ENCODE measurements around the gene TIGAR. TPM values are rescaled to one million over a fixed set of nuclear protein-coding genes. Genes with fewer than 3 reads are reported as not detected.

Gene TIGAR
- polyA plus RNA-seq, 1 donor from 2014 or later: 10.0 TPM

GRCh38 chr12:4388662-4389061 is 67.6 kb downstream of the TIGAR start:
- H3K4me3 ChIP-seq (ENCODE audit: low read length): no peak overlapping the region
- no peaks in the 10 kb centered on the region for H3F3A ChIP-seq (ENCODE audit: insufficient read depth, low read length, poor library complexity, severe bottlenecking)
- H3K27me3 ChIP-seq (ENCODE audit: insufficient read depth, low read depth, low read length): no peaks in the 10 kb centered on the region
- TF ChIP-seq RAD21 (conservative IDR thresholded peaks at IDR 0.05): no peak
- no peak for TF ChIP-seq REST (IDR thresholded peaks at IDR 0.05; ENCODE audit: borderline replicate concordance)
- no peak for TF ChIP-seq SMC3 (conservative IDR thresholded peaks at IDR 0.05; ENCODE audit: poor library complexity)
- TF ChIP-seq CTCF (IDR thresholded peaks at IDR 0.05; ENCODE audit: poor library complexity, severe bottlenecking): no peak
- TF ChIP-seq POLR2AphosphoS5 (IDR thresholded peaks at IDR 0.05): no peak
- TF ChIP-seq MXI1 (conservative IDR thresholded peaks at IDR 0.05; ENCODE audit: poor library complexity, severe bottlenecking): no peak
- no peak for TF ChIP-seq TAF1 (IDR thresholded peaks at IDR 0.05; ENCODE audit: low read depth)
- TF ChIP-seq EP300 (conservative IDR thresholded peaks at IDR 0.05; ENCODE audit: poor library complexity, severe bottlenecking): no peak
- TF ChIP-seq EZH2 (IDR thresholded peaks at IDR 0.05; ENCODE audit: borderline replicate concordance, insufficient read depth, low read length, poor library complexity, severe bottlenecking): no peak
- no peaks in the 10 kb centered on the region for H3K79me2 ChIP-seq (replicated peaks; ENCODE audit: insufficient read depth, low read length)
- no peaks in the 10 kb centered on the region for H4K20me1 ChIP-seq (ENCODE audit: insufficient read depth)
- H3K36me3 ChIP-seq (ENCODE audit: insufficient read depth, low read length): no peaks in the 10 kb centered on the region
- no peaks in the 10 kb centered on the region for H3K9me2 ChIP-seq (ENCODE audit: insufficient read depth, low read length)
- no peaks in the 10 kb centered on the region for H3K9me3 ChIP-seq (ENCODE audit: low read length)
- no peak overlapping the region for H3K27ac ChIP-seq (ENCODE audit: low read length)
- H2AFZ ChIP-seq (ENCODE audit: low read depth, low read length): no peak overlapping the region
- no peak overlapping the region for H3K4me2 ChIP-seq (ENCODE audit: low read length)
- H3K9ac ChIP-seq (ENCODE audit: low read length): no peak overlapping the region

GRCh38 chr12:4392223-4392742 is 71.3 kb downstream of the TIGAR start:
- H3K36me3 ChIP-seq (ENCODE audit: insufficient read depth, low read length): no peaks in the 10 kb centered on the region
- H4K20me1 ChIP-seq (ENCODE audit: insufficient read depth): no peaks in the 10 kb centered on the region
- H3K27me3 ChIP-seq (ENCODE audit: insufficient read depth, low read depth, low read length): no peaks in the 10 kb centered on the region
- H3K9ac ChIP-seq (ENCODE audit: low read length): no peak overlapping the region
- H3K4me2 ChIP-seq (ENCODE audit: low read length): no peak overlapping the region
- no peaks in the 10 kb centered on the region for H3K79me2 ChIP-seq (replicated peaks; ENCODE audit: insufficient read depth, low read length)
- H3K27ac ChIP-seq (ENCODE audit: low read length): no peak overlapping the region
- H3K9me2 ChIP-seq (ENCODE audit: insufficient read depth, low read length): no peaks in the 10 kb centered on the region
- H3K9me3 ChIP-seq (ENCODE audit: low read length): no peaks in the 10 kb centered on the region
- H2AFZ ChIP-seq (ENCODE audit: low read depth, low read length): no peak overlapping the region
- no peak overlapping the region for H3K4me3 ChIP-seq (ENCODE audit: low read length)
- no peaks in the 10 kb centered on the region for H3F3A ChIP-seq (ENCODE audit: insufficient read depth, low read length, poor library complexity, severe bottlenecking)
- TF ChIP-seq TAF1 (IDR thresholded peaks at IDR 0.05; ENCODE audit: low read depth) (no peak), EP300 (conservative IDR thresholded peaks at IDR 0.05; ENCODE audit: poor library complexity, severe bottlenecking) (no peak), REST (IDR thresholded peaks at IDR 0.05; ENCODE audit: borderline replicate concordance) (no peak), POLR2AphosphoS5 (IDR thresholded peaks at IDR 0.05) (no peak), EZH2 (IDR thresholded peaks at IDR 0.05; ENCODE audit: borderline replicate concordance, insufficient read depth, low read length, poor library complexity, severe bottlenecking) (no peak), SMC3 (conservative IDR thresholded peaks at IDR 0.05; ENCODE audit: poor library complexity) (no peak), CTCF (IDR thresholded peaks at IDR 0.05; ENCODE audit: poor library complexity, severe bottlenecking) (no peak), MXI1 (conservative IDR thresholded peaks at IDR 0.05; ENCODE audit: poor library complexity, severe bottlenecking) (no peak), RAD21 (conservative IDR thresholded peaks at IDR 0.05) (no peak)
